Bronchial epithelial cell (primary cell): ENCODE results near the gene CREBBP. TPM values are rescaled to one million over a fixed set of nuclear protein-coding genes. Genes with fewer than 3 reads are reported as not detected.

ENCODE experiments used
- DNase-seq: peaks from one replicate; pipeline ENCODE4 v3.0.0-alpha.2; 2010; ENCODE audit warnings: low read depth
- FAIRE-seq: peaks from 2 replicates; lab custom pipeline; 2011; peaks lifted over from hg19 to GRCh38; lab: Jason Lieb, UNC
- H3K27me3 ChIP-seq: 2 replicates; pipeline ENCODE4 v1.5.1; 2011; ENCODE audit warnings: low read length; ENCODE audit not compliant: control insufficient read depth, insufficient read depth
- H3K36me3 ChIP-seq: 2 replicates; pipeline ENCODE4 v1.5.1; 2011; ENCODE audit warnings: low read length; ENCODE audit not compliant: control insufficient read depth, insufficient read depth
- H3K4me3 ChIP-seq: 2 replicates; pipeline ENCODE4 v1.5.1; 2011; ENCODE audit warnings: mild to moderate bottlenecking, low read depth, low read length, control low read depth
- CTCF ChIP-seq: IDR thresholded peaks from 2 replicates; pipeline ENCODE4 v1.5.1; 2011; ENCODE audit warnings: mild to moderate bottlenecking, moderate library complexity, low read length, control low read depth, inconsistent platforms; ENCODE audit not compliant: insufficient read depth, severe bottlenecking
- total RNA-seq: library from RNA; depleted of rRNA; stranded (reverse); fragments of >200 nt; gene quantifications from 2 replicates; pipeline ENCODE4 v1.2.1, GENCODE V29; 2014

CREBBP gene
- total RNA-seq, 1 donor from 2014 or later, result 7.4 TPM

DNA sequence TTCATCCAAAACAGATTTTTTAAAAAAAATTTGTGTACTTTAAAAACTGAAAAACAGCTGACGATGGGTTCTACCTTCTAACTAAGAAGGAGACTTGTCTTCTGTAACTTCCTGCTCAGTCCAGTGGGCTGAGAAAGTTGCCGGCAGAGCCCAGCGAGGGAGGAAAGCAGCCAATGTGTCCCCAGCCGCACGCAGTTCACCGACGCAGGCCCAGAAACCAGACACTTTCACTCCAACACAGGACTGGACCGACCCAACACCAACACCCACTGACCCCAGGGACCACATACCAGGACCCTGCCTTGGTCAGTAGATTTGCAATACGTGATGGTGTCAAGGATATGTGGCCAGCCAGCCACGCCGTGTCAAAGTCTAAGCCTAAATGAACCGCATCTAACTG lies 188.8 kb downstream of the CREBBP start:
- no peak for TF ChIP-seq CTCF
- DNase-seq, result no peak
- peaks cover 7% of the 10 kb centered on the region for H3K36me3 ChIP-seq
- FAIRE-seq, result no peak
- H3K27me3 ChIP-seq, result no peaks in the 10 kb centered on the region
- no peak overlapping the region for H3K4me3 ChIP-seq

GRCh38 chr16:3690980-3691720 lies 189.4 kb downstream of the CREBBP start:
- peaks cover 10% of the 10 kb centered on the region for H3K36me3 ChIP-seq
- FAIRE-seq, result no peak
- H3K4me3 ChIP-seq, result no peak overlapping the region
- no peaks in the 10 kb centered on the region for H3K27me3 ChIP-seq
- DNase-seq, result no peak
- TF ChIP-seq CTCF, result no peak

GRCh38 chr16:3690470-3690928 lies 190.0 kb downstream of the CREBBP start:
- TF ChIP-seq CTCF, result peak; percentile 92
- Histone ChIP-seq H3K27me3 (no peaks in the 10 kb centered on the region), H3K36me3 (peaks cover 13% of the 10 kb centered on the region), H3K4me3 (no peak overlapping the region)
- no peak for FAIRE-seq
- peak; percentile 77 for DNase-seq

DNA sequence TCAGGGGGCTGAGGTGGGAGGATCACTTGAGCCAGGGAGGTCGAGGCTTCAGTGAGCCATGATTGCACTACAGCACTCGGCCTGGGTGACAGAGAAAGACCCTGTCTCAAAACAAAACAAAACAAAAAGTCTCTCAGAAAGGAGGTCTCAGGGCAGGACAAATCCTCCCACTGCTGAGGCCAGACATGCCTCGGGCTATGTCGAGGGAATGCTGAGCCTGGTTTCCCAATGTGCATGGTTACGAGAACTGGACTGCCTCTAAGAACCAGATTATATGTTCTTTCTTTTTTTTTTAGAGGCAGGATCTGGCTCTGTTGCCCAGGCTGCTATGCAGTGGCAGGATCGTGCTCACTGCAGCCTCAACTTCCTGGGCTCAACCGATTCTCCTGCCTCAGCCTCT lies 190.8 kb downstream of the CREBBP start:
- Histone ChIP-seq H3K4me3 (no peak overlapping the region), H3K27me3 (no peaks in the 10 kb centered on the region), H3K36me3 (peaks cover 17% of the 10 kb centered on the region)
- FAIRE-seq, result no peak
- DNase-seq, result no peak
- TF ChIP-seq CTCF, result no peak

DNA sequence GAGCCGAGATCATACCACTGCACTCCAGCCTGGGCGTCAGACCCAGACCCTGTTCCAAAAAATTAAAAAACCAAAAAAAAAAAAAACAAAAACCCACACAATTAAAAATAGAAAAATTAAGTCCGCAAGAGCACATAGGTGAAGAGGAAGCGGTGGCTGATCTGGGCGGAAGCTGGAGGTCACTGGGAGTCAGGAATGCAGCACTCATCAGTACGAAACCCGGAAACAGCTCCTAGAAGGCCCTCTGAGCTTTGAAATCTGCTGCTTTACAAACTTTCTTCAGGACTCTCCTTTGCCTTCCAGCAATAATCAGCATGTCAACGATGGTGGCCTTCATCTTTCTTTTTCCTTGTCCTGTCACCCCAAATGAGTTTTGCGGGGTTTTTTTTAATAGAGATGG lies 192.7 kb downstream of the CREBBP start:
- H3K36me3 ChIP-seq, result peaks cover 17% of the 10 kb centered on the region
- FAIRE-seq (no peak), DNase-seq (no peak)
- TF ChIP-seq CTCF, result no peak
- no peaks in the 10 kb centered on the region for H3K27me3 ChIP-seq
- H3K4me3 ChIP-seq, result no peak overlapping the region
